NB4 (cell line): ENCODE measurements around the gene PSMB11.

Experiments used
- DNase-seq: peaks from one replicate; pipeline ENCODE4 v3.0.0; 2010; ENCODE audit warnings: low read depth
- H3K4me3 ChIP-seq: one replicate; pipeline ENCODE4 v1.5.1; 2011; ENCODE audit warnings: mild to moderate bottlenecking, low read depth, low read length, moderate library complexity
- MYC ChIP-seq: IDR thresholded peaks from 2 replicates; pipeline ENCODE4 v1.6.1; 2011; ENCODE audit warnings: low read depth, low read length
- POLR2A ChIP-seq: IDR thresholded peaks from 2 replicates; pipeline ENCODE4 v1.6.1; 2011; ENCODE audit warnings: mild to moderate bottlenecking; ENCODE audit not compliant: insufficient read length; ENCODE audit errors: extremely low read depth
- TF ChIP-seq, protein P1 (sequence below): IDR thresholded peaks from one replicate; pipeline ENCODE4 v1.5.1; 2012; ENCODE audit warnings: low read depth, low read length
- TF ChIP-seq, protein P2 (sequence below): IDR thresholded peaks from 2 replicates; pipeline ENCODE4 v1.6.1; 2011; ENCODE audit warnings: low read depth, low read length

The PSMB11 gene

DNA sequence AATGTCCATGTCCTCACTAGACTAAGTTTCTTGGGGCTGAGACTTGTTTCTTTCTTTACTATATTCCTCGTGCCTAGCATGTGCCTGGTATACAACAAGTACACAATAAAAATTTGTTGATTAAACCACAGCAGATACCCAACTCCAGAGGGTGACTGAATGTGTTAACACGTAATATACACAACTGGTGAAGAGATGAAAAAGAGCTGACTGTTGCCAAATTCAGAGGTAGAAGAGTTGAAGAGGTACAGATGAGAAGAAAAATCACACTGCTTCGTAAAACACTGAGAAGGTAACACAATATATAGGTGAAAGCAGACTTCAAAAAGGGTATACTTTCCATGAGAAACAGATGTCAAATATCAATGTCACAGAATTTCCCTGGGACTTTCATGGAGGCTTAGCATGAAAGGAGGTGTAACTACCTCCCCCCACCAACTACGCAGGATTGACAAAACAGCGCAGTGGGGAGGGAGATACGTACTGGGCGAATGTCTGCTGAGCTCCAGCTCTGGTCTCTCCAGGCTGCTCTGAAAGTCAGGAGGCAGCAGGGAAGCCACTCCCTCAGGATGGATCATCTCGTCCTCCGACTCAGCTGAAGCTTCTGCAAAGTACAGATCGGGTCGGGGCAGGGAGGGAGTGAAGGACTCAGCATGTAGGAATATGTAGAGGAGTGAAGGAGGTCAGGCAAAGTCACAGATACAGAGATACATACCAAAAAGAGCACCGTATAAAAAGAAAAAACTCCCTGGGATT is 47.7 kb downstream of the PSMB11 start:
- no peak overlapping the region for H3K4me3 ChIP-seq
- TF ChIP-seq MYC: no peak
- TF ChIP-seq, protein P1, sequence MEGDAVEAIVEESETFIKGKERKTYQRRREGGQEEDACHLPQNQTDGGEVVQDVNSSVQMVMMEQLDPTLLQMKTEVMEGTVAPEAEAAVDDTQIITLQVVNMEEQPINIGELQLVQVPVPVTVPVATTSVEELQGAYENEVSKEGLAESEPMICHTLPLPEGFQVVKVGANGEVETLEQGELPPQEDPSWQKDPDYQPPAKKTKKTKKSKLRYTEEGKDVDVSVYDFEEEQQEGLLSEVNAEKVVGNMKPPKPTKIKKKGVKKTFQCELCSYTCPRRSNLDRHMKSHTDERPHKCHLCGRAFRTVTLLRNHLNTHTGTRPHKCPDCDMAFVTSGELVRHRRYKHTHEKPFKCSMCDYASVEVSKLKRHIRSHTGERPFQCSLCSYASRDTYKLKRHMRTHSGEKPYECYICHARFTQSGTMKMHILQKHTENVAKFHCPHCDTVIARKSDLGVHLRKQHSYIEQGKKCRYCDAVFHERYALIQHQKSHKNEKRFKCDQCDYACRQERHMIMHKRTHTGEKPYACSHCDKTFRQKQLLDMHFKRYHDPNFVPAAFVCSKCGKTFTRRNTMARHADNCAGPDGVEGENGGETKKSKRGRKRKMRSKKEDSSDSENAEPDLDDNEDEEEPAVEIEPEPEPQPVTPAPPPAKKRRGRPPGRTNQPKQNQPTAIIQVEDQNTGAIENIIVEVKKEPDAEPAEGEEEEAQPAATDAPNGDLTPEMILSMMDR: no peak
- TF ChIP-seq, protein P2, sequence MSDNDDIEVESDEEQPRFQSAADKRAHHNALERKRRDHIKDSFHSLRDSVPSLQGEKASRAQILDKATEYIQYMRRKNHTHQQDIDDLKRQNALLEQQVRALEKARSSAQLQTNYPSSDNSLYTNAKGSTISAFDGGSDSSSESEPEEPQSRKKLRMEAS: no peak
- no peak for TF ChIP-seq POLR2A
- DNase-seq: no peak

DNA sequence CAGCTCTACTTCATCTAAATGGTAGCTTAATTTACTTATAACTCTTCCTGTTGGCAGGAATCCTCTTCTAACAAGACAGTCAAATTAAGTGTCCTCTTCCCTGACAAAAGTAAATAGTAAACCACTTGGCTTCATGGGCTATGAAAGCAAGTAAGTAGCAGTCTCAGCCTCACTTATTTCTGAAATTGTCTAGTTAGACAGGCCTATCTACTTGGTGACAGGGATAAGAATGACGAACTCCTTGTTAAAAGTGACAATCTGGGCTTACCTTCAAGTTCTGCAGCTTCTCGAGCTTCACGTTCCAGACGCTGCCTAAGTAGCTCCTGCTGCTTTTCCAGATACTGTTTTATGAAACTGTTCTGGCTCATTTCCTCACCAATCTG is 48.2 kb downstream of the PSMB11 start:
- TF ChIP-seq, protein P1: no peak
- TF ChIP-seq POLR2A: no peak
- TF ChIP-seq, protein P2: no peak
- TF ChIP-seq MYC: no peak
- DNase-seq: no peak
- H3K4me3 ChIP-seq: no peak overlapping the region

DNA sequence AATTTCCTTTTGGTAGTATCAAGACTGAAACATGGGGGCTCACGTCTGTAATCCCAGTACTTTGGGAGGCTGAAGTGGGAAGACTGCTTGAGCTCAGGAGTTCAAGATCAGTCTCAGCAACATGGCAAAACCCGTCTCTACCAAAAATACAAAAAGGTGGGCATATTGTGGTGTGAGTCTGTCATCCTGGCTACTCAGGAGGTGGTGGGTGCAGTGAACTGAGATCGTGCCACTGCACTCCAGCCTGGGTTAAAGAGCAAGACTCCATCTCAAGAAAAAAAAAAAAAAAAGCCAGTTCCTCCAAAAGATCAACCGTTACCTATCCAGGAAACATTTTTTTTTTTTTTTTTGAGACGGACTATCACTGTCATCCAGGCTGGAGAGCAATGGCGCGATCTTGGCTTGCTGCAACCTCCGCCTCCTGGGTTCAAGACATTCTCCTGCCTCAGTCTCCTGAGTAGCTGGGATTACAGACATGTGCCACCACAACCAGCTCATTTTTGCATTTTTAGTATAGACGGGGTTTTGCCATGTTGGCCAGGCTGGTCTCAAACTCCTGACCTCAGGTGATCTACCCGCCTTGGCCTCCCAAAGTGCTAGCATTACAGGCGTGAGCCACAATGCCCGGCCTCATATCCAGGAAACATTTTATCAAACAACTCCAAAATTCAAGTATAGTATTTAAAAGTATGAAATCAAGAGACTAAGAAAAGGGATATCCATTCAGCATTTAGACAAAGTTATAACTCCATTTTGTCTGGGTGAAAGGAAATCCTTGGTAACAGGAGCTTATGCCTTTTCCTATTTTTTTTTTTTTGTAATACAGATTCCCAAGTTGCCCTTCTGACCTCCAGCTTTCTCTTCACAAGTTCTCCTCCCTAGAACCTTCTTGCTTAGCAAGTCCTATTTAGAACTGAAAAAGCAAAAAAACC is 49.5 kb downstream of the PSMB11 start:
- TF ChIP-seq, protein P1: no peak
- TF ChIP-seq, protein P2: no peak
- no peak for TF ChIP-seq MYC
- TF ChIP-seq POLR2A: no peak
- no peak overlapping the region for H3K4me3 ChIP-seq
- no peak for DNase-seq

DNA sequence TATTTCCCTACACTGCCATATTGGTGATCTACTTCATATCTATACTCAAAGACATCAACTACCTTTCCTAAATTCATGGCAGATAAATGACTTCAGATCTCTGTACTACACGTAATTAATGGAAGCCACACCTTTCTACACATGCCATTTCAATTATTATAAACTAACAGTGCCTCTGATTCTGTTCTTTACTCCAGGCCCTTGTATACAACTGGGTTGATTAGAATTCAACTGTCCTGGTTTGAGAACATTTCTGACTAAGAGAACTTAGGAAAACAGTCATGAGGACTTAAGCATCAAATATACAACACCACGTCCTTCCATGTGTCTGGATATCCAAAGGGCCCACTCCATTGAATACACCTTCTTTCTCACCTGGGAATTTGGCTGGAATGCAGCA is 51.1 kb downstream of the PSMB11 start:
- DNase-seq: no peak
- TF ChIP-seq, protein P2: no peak
- TF ChIP-seq POLR2A (no peak), MYC (no peak)
- TF ChIP-seq, protein P1: no peak
- H3K4me3 ChIP-seq: peak overlapping the region; percentile 88

DNA sequence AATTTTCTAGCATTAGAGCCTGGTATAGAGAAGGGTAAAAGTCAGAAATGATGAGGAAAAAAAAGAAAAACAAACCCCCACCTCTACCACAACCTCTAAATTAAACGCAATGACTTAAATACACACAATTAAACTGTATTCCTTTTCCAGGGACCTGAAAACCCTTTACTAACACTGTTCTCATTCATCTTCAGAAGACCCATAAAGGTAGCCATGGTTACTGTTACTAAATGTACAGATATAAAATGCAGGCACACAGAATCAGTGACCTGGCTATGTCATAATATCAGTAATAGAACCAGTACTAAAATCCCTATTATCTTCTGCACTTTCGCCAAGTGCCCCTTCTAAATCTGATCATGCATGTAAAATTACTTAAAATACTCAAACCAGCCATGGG is 51.5 kb downstream of the PSMB11 start:
- peak overlapping the region; percentile 88 for H3K4me3 ChIP-seq
- no peak for DNase-seq
- no peak for TF ChIP-seq POLR2A
- TF ChIP-seq MYC: no peak
- TF ChIP-seq, protein P2: no peak
- TF ChIP-seq, protein P1: no peak
